GM18868 (cell line): ENCODE data around the gene DHRS4L2.

ENCODE experiments used
- ATAC-seq: cut with Tn5 transposase; IDR thresholded peaks from one replicate; pipeline ENCODE4 v1.9.1; 2021; ENCODE audit warnings: mild to moderate bottlenecking, moderate library complexity; ENCODE audit not compliant: unreplicated experiment

DHRS4L2 gene

GRCh38 chr14:24051789-24052655, 63.3 kb downstream of the DHRS4L2 start, which contains the start of gene CARMIL3:
Gene CARMIL3 (plus strand): TSS chr14:24052009. CDS start chr14:24052154, 145 bp downstream.
- peak; percentile 86 for ATAC-seq

- no peak for ATAC-seq
These were observed 64.2 kb downstream of the DHRS4L2 start for GRCh38 chr14:24052656-24053547.

DNA sequence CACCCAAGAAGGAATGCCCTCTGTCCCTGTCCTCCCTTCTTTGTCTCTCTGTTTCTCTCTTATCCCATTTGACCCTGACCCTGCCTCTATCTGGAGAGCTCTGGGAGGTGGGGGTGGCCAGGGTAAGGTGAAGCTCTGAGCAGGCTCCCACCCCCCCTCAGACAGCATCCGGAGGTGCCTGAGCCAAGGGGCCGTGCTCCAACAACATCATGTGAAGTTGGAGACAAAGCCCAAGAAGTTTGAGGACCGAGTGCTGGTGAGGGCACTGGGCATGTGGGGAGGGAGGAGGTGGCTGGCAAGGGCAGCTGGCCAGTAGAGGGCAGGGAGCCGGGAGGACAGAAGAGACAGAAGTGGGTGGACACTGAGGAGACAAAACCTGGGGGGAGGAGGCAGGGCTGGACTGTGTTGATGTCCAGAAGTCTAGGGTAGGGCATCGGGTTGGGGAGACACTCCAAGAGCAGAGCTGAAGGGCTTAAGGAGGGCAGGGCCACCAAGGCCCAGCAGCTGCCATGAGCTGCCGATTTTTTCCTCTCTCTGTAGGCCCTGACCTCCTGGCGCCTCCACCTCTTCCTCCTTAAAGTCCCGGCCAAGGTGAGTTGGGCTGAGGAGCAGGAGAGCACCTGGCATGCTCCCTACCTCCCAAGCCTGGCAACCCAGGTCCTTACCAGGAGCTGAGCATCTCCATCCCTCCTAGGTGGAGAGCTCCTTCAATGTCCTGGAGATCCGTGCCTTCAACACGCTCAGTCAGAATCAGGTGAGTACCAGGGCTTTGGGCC, 65.0 kb downstream of the DHRS4L2 start:
- ATAC-seq, result no peak

- ATAC-seq, result no peak
These were observed 65.6 kb downstream of the DHRS4L2 start for GRCh38 chr14:24054324-24054641.

GRCh38 chr14:24054646-24055045, 65.9 kb downstream of the DHRS4L2 start:
- no peak for ATAC-seq
